NCI-H1436 treated with DMSO at 0.1 percent for 48 hours (cell line): ENCODE data around the gene CENPN.

Experiments
- DNase-seq: peaks from one replicate; lab custom pipeline; 2025; lab: John Stamatoyannopoulos, UW

Gene CENPN

DNA sequence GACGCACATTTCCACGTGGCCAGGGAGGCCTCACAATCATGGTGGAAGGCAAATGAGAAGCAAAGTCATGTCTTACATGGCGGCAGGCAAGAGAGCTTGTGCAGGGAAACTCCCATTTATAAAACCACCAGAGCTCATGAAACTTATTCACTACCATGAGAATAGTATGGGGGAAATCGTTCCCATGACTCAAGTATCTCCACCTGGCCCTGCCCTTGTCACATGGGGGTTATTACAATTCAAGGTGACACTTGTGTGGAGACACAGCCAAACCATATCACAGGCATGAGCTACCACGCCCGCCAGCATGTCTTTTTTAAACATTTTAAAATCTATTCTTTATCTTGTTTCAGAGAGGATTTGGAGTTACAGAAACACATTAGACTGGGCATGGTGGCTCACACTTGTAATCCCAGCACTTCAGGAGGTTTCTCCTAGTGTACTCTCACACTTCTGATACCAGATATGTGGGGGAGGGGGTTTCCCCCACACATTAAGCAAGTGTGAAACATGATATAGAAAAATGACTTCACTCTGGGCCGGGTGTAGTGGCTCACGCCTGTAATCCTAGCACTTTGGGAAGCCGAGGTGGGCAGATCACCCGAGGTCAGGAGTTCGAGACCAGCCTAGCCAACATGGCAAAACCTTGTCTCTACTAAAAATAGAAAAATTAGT lies 23.1 kb downstream of the CENPN start:
- no peak for DNase-seq

- peak; percentile 47 for DNase-seq
Measured at GRCh38 chr16:81035398-81035974, 28.5 kb downstream of the CENPN start, which contains the start of gene ATMIN. ATMIN (plus strand) TSS chr16:81035842; CDS start chr16:81035871, 29 bp downstream.

DNA sequence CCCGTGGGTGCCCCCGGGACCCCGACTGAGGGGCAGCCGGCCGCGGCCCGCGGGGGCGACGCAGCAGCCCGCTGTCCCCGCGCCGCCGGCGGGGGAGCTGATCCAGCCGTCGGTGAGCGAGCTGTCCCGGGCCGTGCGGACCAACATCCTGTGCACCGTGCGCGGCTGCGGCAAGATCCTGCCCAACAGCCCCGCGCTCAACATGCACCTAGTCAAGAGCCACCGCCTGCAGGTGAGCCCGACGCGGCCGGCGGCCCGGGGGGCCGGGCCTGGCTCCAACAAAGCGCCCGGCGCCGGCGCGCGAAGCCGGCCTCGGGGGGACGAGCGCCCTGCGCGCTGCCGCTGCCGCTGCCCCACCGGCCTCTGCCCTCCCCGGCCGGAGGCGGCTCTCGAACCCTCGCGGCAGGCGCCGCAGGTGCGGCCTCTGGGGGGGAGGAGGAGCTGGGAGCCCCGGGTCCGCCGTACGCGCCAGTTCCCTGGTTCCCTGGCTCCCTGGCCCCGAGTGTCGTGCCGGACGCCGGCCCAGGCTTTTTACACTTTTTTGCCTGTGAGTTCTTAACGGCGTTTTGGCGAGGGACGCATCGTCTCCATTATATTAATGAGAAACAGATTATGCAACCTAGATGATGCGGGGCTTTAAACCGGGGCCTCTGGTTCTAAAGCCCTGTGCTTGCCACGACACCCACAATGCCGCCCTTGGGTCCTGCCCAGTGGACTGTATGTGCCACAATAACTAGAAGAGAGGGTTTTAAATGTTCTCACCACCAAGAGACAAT lies 29.1 kb downstream of the CENPN start:
- no peak for DNase-seq

- no peak for DNase-seq
Measured at GRCh38 chr16:81036751-81037350, 29.8 kb downstream of the CENPN start.

- no peak for DNase-seq
Measured at GRCh38 chr16:81040131-81040530, 33.1 kb downstream of the CENPN start.

DNA sequence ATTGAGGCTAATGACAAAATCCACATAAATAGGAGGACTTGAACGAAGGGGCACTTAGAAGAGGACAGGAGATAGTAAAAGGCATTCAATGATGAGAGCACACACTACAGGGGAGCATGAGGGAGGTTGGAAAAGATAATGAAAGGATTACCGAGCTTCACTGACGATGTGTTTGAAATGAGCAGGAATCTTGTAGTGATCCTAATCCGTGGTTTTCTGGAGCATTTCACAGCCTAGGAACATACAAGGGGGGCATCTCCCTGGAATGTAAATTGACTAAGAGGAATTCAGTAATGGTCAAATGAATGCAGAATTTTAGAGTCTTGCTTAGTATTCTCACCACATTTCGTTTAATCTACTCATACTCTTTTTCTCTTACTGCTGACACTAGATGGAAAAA lies 33.8 kb downstream of the CENPN start:
- DNase-seq, result no peak

- DNase-seq, result no peak
Measured at GRCh38 chr16:81041696-81042095, 34.7 kb downstream of the CENPN start.

DNA sequence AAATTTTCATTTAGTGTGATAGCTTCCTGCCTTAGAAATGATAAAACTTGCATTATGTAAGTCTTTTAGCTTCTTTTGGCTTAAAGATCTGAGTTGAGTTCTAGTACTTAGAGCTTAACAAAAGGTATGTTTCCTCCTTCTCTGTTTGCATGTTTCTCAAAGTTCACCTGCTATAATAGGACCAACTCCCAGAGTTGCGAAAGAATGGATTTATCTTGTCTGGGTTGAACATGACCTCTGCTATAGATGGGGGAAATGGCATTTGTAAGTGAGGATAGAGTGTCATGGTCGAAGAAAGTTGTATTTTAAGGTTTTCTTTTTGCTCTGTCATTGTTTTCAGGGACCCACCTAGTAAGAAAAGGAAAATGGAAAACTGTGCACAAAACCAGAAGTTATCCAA lies 35.8 kb downstream of the CENPN start:
- no peak for DNase-seq

- no peak for DNase-seq
Measured at GRCh38 chr16:81053761-81054160, 46.7 kb downstream of the CENPN start.

DNA sequence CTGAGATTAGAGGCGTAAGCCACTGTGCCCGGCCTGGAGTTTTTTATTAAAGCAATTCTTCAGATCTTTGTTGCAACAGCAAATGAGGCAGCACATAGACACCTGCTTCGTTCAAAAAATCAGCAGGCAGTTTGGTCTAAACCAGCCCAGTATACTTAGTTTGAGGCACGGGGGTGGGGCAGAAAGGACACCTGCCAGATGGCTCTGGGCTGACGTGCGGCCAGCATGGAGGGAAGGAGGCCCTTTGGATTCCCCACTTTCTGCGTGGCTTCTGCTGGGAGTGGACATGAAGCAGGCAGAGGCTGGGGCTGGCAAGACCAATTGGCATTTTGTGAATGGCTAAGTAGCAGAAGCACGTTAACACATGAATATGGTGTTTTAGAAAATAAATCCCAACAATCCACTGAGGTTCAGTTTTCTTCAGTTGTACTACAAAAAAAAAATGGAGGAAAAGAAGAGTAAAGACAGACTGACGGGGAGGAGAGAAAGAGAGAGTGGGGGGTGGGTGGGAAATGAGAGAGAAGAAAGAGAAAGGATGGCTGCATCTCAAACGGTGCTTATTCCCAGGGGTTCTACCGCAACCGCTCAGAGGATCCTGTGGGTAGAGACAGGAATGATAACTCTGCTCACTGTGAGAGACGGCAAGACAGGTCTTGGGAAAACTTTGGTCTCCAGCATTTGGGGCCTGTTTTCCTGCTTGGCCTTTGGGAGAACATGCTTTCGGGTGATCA lies 53.7 kb downstream of the CENPN start:
- no peak for DNase-seq

DNA sequence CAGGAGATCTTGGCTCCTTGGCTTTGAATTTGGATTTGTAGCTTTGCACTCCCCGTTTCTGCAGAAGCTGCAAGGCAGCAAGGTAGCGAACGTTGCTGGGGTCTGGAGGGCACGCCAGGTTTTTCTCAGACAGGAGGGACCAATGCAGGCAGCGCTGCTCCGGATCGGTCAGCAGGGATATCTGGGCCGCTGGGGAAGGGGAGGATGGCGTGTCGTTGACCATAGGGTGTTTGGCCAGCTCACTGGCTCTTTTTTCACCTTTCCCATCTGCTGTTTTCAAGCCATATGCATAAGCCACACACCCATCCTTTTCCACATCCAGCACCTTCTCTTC lies 54.3 kb downstream of the CENPN start:
- DNase-seq, result no peak

DNA sequence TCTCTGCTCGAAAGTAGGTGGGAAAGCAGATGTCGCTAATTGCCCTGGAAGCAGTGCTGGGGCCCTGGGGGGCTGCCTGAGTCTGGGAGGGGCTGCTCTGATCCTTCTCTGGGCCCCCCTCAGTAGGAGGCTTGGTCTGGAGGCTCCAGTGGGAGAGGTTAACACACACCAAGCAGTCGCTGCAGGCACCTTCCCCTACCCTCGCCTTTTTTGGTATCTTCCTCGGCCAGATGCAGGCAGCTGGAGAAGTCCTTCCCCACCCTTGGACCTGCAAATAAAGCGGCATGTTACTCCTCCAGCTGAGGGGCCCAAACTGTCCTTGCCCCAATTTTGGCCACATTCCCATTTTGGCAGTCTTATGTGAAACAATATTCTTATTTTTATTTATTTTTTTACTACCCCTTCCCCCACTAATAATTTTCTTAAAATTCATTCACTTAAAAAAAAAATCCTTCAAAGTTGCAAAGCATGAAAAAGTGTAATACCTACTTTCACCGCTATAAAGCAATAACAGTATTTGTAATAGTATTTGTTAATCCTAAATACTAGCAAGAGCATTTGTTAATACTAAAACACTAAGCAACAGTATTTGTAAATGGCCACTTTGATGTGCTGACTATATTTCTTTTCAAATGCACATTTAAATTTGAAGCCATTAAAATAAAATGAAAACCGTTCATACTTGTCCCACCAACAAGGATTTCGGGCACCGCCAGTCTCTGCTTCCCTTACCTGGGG lies 55.0 kb downstream of the CENPN start:
- DNase-seq, result no peak

- no peak for DNase-seq
Measured at GRCh38 chr16:81066681-81067080, 59.7 kb downstream of the CENPN start.

DNA sequence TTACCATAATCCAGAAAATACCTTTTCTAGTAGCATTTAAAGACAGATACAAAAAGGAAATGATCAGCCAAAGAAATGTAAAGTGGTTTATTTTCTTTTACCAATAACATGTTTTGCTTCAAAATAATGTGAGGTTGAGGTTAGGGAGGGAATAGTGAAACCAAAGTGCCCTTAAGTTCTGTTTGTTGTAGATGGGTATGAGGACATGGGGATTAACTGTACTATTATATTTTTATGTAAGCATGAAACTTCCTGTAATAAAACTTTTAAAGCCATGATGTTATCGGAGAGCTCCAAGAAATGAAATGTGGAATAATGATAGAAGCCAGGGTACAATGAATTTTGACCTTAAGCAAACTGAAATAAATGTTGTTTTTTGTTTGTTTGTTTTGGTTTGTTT lies 60.2 kb downstream of the CENPN start:
- DNase-seq, result no peak

DNA sequence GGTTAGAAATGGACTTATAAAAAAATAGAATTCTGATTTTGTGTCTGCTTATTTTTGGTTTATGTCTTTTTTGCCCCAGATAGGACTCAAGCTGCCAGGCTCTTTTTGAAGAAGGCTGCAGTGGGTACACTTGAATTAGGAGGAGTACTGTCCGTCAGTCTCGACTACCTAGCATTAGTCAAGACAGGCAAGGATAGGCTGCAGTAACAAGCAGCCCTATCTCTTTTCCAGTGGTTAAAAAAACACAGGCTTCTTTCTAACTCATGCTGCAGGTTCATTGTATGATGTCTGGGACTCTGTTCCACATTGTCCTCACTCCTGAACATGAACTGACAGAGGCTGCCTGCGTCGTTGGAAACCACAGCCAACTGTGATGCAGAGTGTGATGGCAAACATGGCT lies 62.0 kb downstream of the CENPN start:
- DNase-seq, result no peak

DNA sequence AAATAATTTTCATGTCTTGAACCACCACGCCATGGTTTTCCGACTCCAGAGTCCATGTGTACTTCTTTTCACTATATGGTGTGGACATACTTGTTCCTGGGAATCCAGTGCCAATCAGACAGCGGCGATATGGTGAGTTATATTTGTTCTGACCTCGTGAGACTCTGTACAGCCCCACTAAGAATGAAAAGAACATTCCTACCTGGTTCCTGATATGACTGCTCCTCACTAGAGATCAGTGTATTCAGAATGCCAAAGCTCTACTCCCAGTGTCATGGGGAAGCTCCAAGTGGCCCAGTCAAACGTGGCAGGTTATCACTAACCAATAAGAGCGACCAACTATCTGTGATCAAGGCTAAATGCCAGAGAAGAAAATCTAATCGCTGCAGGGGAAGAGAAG lies 64.0 kb downstream of the CENPN start:
- DNase-seq, result no peak

- no peak for DNase-seq
Measured at GRCh38 chr16:81071805-81072204, 64.8 kb downstream of the CENPN start.

- no peak for DNase-seq
Measured at GRCh38 chr16:81073560-81074330, 66.7 kb downstream of the CENPN start.

DNA sequence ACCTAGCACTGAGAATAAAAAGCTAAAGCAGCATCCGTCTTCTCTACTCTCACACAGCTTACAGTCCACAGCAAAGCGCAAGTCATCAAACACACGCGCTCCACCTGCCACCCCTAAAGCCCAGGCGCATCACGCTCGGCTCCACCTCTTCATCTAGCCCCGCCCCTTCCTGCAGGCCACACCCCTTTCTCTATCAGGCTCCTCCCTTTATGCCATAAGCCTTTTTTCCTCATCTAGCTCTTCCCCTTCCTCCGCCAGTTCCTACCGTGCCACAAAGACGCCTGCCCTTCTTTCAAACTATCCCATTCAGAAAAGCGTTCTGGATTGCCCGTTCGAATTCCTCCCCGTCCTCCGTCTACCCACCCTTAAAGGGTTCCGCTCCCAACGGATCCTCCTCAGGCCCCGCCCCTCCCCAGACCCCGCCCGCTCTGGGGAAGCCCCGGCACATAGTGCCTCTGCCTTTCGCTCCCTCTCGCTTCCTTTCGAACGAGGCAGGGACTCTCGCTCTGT lies 69.6 kb downstream of the CENPN start:
- DNase-seq, result peak; percentile 47

GRCh38 chr16:81077076-81077940 lies 70.3 kb downstream of the CENPN start, which contains the start of gene C16orf46:
C16orf46 (minus strand) TSS chr16:81077238; CDS start chr16:81063955, 13,283 bp downstream.
- peak; percentile 83 for DNase-seq
